Measurements from ENCODE around the gene PEAK3.

Gene PEAK3

DNA sequence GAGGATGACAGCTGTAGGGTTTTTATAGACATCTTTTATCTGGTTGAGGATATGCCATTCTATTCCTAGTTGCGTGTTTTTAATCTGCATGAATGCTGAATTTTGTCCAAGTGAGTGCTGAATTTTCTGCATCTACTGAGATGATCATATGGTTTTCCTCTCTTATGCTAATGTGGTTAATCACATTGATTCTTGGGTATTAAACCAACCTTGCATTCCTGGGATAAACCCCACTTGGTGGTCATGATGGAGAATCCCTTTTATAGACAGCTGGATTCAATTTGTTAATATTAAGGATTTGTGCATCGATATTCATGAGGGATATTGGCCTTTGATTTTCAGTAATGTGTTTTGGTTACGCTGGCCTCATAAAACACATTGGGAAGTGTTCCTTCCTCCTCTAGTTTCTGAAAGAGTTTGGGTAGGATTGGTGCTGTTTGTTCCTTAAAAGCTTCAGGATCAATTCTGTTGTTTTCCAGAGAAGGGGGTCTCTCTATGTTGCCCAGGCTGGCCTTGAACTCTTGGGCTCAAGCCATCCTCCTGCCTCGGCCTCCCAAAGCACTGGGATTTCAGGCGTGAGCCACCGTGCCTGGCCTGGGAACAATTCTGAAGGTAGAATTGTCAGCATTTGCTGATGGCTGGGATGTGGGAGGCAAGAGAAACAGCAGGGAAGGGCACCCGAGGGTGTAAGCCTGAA is 33.3 kb upstream of the PEAK3 start:
- no peaks in the 10 kb centered on the region for H3K36me3 ChIP-seq (ENCODE audit: control insufficient read depth in 1 of 2, insufficient read depth in 2 of 2, low read depth in 1 of 2, low read length in 2 of 2)

GRCh38 chr19:2312820-2313501 is 31.0 kb upstream of the PEAK3 start:
- Histone ChIP-seq H3K4ac (ENCODE audit: low read depth in 1 of 2, low read length in 2 of 2) (no peak overlapping the region), H3K4me2 (ENCODE audit: low read length, poor library complexity, severe bottlenecking) (no peak overlapping the region), H3K79me1 (replicated peaks; ENCODE audit: low read length, poor library complexity, severe bottlenecking) (no peaks in the 10 kb centered on the region), H2BK120ac (ENCODE audit: low read depth, low read length) (no peak overlapping the region), H3K18ac (ENCODE audit: low read depth in 1 of 2, low read length in 2 of 2) (no peak overlapping the region), H3K23ac (ENCODE audit: low read length in 2 of 2) (no peak overlapping the region), H3K4me1 (ENCODE audit: control insufficient read depth, insufficient read depth, low read depth, low read length) (peaks cover 12% of the 10 kb centered on the region), H2BK15ac (ENCODE audit: low read depth, poor library complexity, severe bottlenecking) (no peak overlapping the region), H3K27ac (ENCODE audit: low read length, poor library complexity, severe bottlenecking) (no peak overlapping the region), H2BK12ac (ENCODE audit: low read length in 2 of 2) (no peak overlapping the region), H3K9ac (ENCODE audit: low read length) (no peak overlapping the region), H3K4me3 (ENCODE audit: insufficient read depth in 1 of 2, low read depth in 1 of 2, low read length in 2 of 2) (no peak overlapping the region), H3K27me3 (ENCODE audit: control insufficient read depth in 1 of 2, insufficient read depth in 1 of 2, low read length in 2 of 2) (peaks cover 25 to 39% of the 10 kb centered on the region in 2 experiments), H2BK5ac (ENCODE audit: low read depth, low read length, poor library complexity, severe bottlenecking) (no peak overlapping the region), H3K36me3 (ENCODE audit: control insufficient read depth in 1 of 2, insufficient read depth in 2 of 2, low read depth in 1 of 2, low read length in 2 of 2) (no peaks in the 10 kb centered on the region), H3K9me3 (ENCODE audit: control insufficient read depth, low read length) (peaks cover 11% of the 10 kb centered on the region), H4K91ac (ENCODE audit: low read length) (no peak overlapping the region), H3K14ac (ENCODE audit: low read length in 2 of 2) (no peak overlapping the region), H4K8ac (ENCODE audit: low read length) (no peak overlapping the region), H2AK5ac (ENCODE audit: low read length, severe bottlenecking) (no peak overlapping the region), H2AFZ (ENCODE audit: low read depth, low read length) (no peak overlapping the region)
- WGBS, result 62% methylated on average over 28 of the region's 28 CpGs
- DNase-seq, result no peak

More for the DNA sequence above, 33.3 kb upstream of the PEAK3 start:
- no peak for DNase-seq
- H3K4ac ChIP-seq (ENCODE audit: low read depth in 1 of 2, low read length in 2 of 2), result no peak overlapping the region
- 95% methylated on average over 7 of the region's 7 CpGs for WGBS
- H2BK12ac ChIP-seq (ENCODE audit: low read length in 2 of 2), result no peak overlapping the region
- H3K27me3 ChIP-seq (ENCODE audit: control insufficient read depth in 1 of 2, insufficient read depth in 1 of 2, low read length in 2 of 2), result peaks cover 12 to 22% of the 10 kb centered on the region in 2 experiments
- no peak overlapping the region for H3K14ac ChIP-seq (ENCODE audit: low read length in 2 of 2)
- no peak overlapping the region for H2BK15ac ChIP-seq (ENCODE audit: low read depth, poor library complexity, severe bottlenecking)
- H2AFZ ChIP-seq (ENCODE audit: low read depth, low read length), result no peak overlapping the region
- no peak overlapping the region for H2BK5ac ChIP-seq (ENCODE audit: low read depth, low read length, poor library complexity, severe bottlenecking)
- no peak overlapping the region for H3K23ac ChIP-seq (ENCODE audit: low read length in 2 of 2)
- no peak overlapping the region for H3K9ac ChIP-seq (ENCODE audit: low read length)
- H4K91ac ChIP-seq (ENCODE audit: low read length), result peak overlapping the region; percentile 43
- H3K4me2 ChIP-seq (ENCODE audit: low read length, poor library complexity, severe bottlenecking), result no peak overlapping the region
- H2AK5ac ChIP-seq (ENCODE audit: low read length, severe bottlenecking), result no peak overlapping the region
- H2BK120ac ChIP-seq (ENCODE audit: low read depth, low read length), result no peak overlapping the region
- peaks cover 2% of the 10 kb centered on the region for H3K4me1 ChIP-seq (ENCODE audit: control insufficient read depth, insufficient read depth, low read depth, low read length)
- no peak overlapping the region for H4K8ac ChIP-seq (ENCODE audit: low read length)
- no peak overlapping the region for H3K18ac ChIP-seq (ENCODE audit: low read depth in 1 of 2, low read length in 2 of 2)
- H3K79me1 ChIP-seq (replicated peaks; ENCODE audit: low read length, poor library complexity, severe bottlenecking), result no peaks in the 10 kb centered on the region
- peaks cover 11% of the 10 kb centered on the region for H3K9me3 ChIP-seq (ENCODE audit: control insufficient read depth, low read length)
- H3K27ac ChIP-seq (ENCODE audit: low read length, poor library complexity, severe bottlenecking), result no peak overlapping the region
- no peak overlapping the region for H3K4me3 ChIP-seq (ENCODE audit: insufficient read depth in 1 of 2, low read depth in 1 of 2, low read length in 2 of 2)

GRCh38 chr19:2311093-2311492 is 29.1 kb upstream of the PEAK3 start:
- Histone ChIP-seq H2BK15ac (ENCODE audit: low read depth, poor library complexity, severe bottlenecking) (no peak overlapping the region), H3K14ac (ENCODE audit: low read length in 2 of 2) (no peak overlapping the region), H2BK5ac (ENCODE audit: low read depth, low read length, poor library complexity, severe bottlenecking) (no peak overlapping the region), H4K91ac (ENCODE audit: low read length) (no peak overlapping the region), H3K4me1 (ENCODE audit: control insufficient read depth, insufficient read depth, low read depth, low read length) (peaks cover 14% of the 10 kb centered on the region), H3K27ac (ENCODE audit: low read length, poor library complexity, severe bottlenecking) (no peak overlapping the region), H3K23ac (ENCODE audit: low read length in 2 of 2) (no peak overlapping the region), H3K9ac (ENCODE audit: low read length) (no peak overlapping the region), H4K8ac (ENCODE audit: low read length) (no peak overlapping the region), H3K4ac (ENCODE audit: low read depth in 1 of 2, low read length in 2 of 2) (no peak overlapping the region), H2AK5ac (ENCODE audit: low read length, severe bottlenecking) (no peak overlapping the region), H2BK12ac (ENCODE audit: low read length in 2 of 2) (no peak overlapping the region), H3K36me3 (ENCODE audit: control insufficient read depth in 1 of 2, insufficient read depth in 2 of 2, low read depth in 1 of 2, low read length in 2 of 2) (no peaks in the 10 kb centered on the region), H3K4me3 (ENCODE audit: insufficient read depth in 1 of 2, low read depth in 1 of 2, low read length in 2 of 2) (no peak overlapping the region), H3K27me3 (ENCODE audit: control insufficient read depth in 1 of 2, insufficient read depth in 1 of 2, low read length in 2 of 2) (peaks cover 42 to 55% of the 10 kb centered on the region in 2 experiments), H3K18ac (ENCODE audit: low read depth in 1 of 2, low read length in 2 of 2) (no peak overlapping the region), H3K4me2 (ENCODE audit: low read length, poor library complexity, severe bottlenecking) (no peak overlapping the region), H3K79me1 (replicated peaks; ENCODE audit: low read length, poor library complexity, severe bottlenecking) (no peaks in the 10 kb centered on the region), H2BK120ac (ENCODE audit: low read depth, low read length) (no peak overlapping the region), H2AFZ (ENCODE audit: low read depth, low read length) (no peak overlapping the region), H3K9me3 (ENCODE audit: control insufficient read depth, low read length) (peaks cover 11% of the 10 kb centered on the region)
- 93% methylated on average over 3 of the region's 4 CpGs for WGBS
- DNase-seq, result no peak

- peaks cover 13% of the 10 kb centered on the region for H3K4me1 ChIP-seq (ENCODE audit: control insufficient read depth, insufficient read depth, low read depth, low read length)
- WGBS, result 81% methylated on average over 17 of the region's 17 CpGs
- no peak overlapping the region for H3K9ac ChIP-seq (ENCODE audit: low read length)
- H4K8ac ChIP-seq (ENCODE audit: low read length), result no peak overlapping the region
- H2AFZ ChIP-seq (ENCODE audit: low read depth, low read length), result no peak overlapping the region
- no peak overlapping the region for H2BK12ac ChIP-seq (ENCODE audit: low read length in 2 of 2)
- H2BK15ac ChIP-seq (ENCODE audit: low read depth, poor library complexity, severe bottlenecking), result no peak overlapping the region
- H2BK5ac ChIP-seq (ENCODE audit: low read depth, low read length, poor library complexity, severe bottlenecking), result no peak overlapping the region
- no peak overlapping the region for H3K4me2 ChIP-seq (ENCODE audit: low read length, poor library complexity, severe bottlenecking)
- H3K18ac ChIP-seq (ENCODE audit: low read depth in 1 of 2, low read length in 2 of 2), result no peak overlapping the region
- H3K79me1 ChIP-seq (replicated peaks; ENCODE audit: low read length, poor library complexity, severe bottlenecking), result no peaks in the 10 kb centered on the region
- H3K4ac ChIP-seq (ENCODE audit: low read depth in 1 of 2, low read length in 2 of 2), result no peak overlapping the region
- no peak overlapping the region for H3K4me3 ChIP-seq (ENCODE audit: insufficient read depth in 1 of 2, low read depth in 1 of 2, low read length in 2 of 2)
- peaks cover 53 to 65% of the 10 kb centered on the region in 2 experiments for H3K27me3 ChIP-seq (ENCODE audit: control insufficient read depth in 1 of 2, insufficient read depth in 1 of 2, low read length in 2 of 2)
- no peak overlapping the region for H3K27ac ChIP-seq (ENCODE audit: low read length, poor library complexity, severe bottlenecking)
- H3K14ac ChIP-seq (ENCODE audit: low read length in 2 of 2), result no peak overlapping the region
- DNase-seq, result peak; percentile 40
- H3K36me3 ChIP-seq (ENCODE audit: control insufficient read depth in 1 of 2, insufficient read depth in 2 of 2, low read depth in 1 of 2, low read length in 2 of 2), result no peaks in the 10 kb centered on the region
- peaks cover 5% of the 10 kb centered on the region for H3K9me3 ChIP-seq (ENCODE audit: control insufficient read depth, low read length)
- H2AK5ac ChIP-seq (ENCODE audit: low read length, severe bottlenecking), result no peak overlapping the region
- no peak overlapping the region for H2BK120ac ChIP-seq (ENCODE audit: low read depth, low read length)
- no peak overlapping the region for H4K91ac ChIP-seq (ENCODE audit: low read length)
- no peak overlapping the region for H3K23ac ChIP-seq (ENCODE audit: low read length in 2 of 2)
Observed at GRCh38 chr19:2309734-2310362, 27.9 kb upstream of the PEAK3 start.

Measured in mesenchymal stem cell (in vitro differentiated cells and primary cell).